ENCODE data around the gene ASAH2B.

The ASAH2B gene

GRCh38 chr10:50798297-50798696 lies 58.6 kb downstream of the ASAH2B start:
- DNase-seq (no peak), ATAC-seq (no peak)

- ATAC-seq, result no peak
These were observed 59.9 kb downstream of the ASAH2B start for GRCh38 chr10:50799595-50799994.

DNA sequence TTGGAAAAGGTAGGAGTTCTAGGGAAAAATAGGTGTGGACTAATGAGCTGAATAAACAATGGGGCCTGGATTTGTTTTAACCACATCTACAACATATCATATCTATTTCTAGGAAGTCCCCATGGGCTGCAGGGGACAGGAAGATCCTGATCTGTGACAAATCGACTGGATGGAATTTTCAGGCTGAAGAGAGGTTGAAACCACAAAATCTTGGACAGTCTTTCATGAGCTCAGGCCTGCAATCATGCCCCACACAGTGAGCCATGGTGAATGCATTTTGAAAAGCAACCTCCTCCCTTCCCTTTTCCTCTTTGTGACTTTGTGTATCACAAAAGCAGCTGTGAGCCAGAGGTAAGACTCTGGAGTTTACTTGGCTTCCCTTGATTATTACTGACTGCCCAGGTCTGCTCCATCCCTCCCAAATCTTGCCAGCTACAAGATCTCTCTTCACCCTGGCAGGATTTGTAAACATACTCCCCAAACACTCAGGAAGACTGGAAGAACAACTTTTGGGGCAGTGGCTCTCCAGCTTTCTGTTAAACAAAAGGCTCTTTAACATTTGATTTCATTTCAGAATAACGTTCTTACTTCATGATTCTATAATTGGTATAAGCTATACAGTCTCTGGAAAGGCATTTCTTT lies 66.4 kb downstream of the ASAH2B start:
- no peak for DNase-seq
- no peak for ATAC-seq

More at GRCh38 chr10:50799595-50799994, 59.9 kb downstream of the ASAH2B start:
- no peak for DNase-seq

GRCh38 chr10:50807851-50808776 lies 68.4 kb downstream of the ASAH2B start:
- no peak for DNase-seq
- ATAC-seq, result no peak
